Lung (tissue), 12 donors: Measurements from ENCODE around the gene ATP6V0B. TPM values are rescaled to one million over a fixed set of nuclear protein-coding genes. Genes with fewer than 3 reads are reported as not detected.

ENCODE experiments used
- ATAC-seq: fragments of 200-7000 bp; cut with Tn5 transposase; one replicate; pipeline ENCODE4 v1.9.1; 2020; ENCODE audit warnings: moderate number of reproducible peaks; ENCODE audit not compliant: insufficient read depth, low FRiP score
- DNase-seq, 3 donors: peaks; one replicate each; pipeline ENCODE4 v3.0.0-alpha.2; 2013 to 2017
- H3K27ac ChIP-seq, 2 donors: one replicate each; pipeline ENCODE4 v1.5.1; 2013; ENCODE audit warnings: mild to moderate bottlenecking in 2 of 2, moderate library complexity in 2 of 2, control low read depth in 1 of 2, inconsistent platforms in 1 of 2, low read depth in 1 of 2, low read length in 1 of 2
- H3K27me3 ChIP-seq, 3 donors: one replicate each; pipeline ENCODE4 v1.5.1; 2013; ENCODE audit warnings: low read length in 2 of 3; ENCODE audit not compliant: control insufficient read depth in 3 of 3, insufficient read depth in 3 of 3
- H3K36me3 ChIP-seq, 4 donors: one replicate each; pipeline ENCODE4 v1.5.1; 2013; ENCODE audit warnings: low read length in 4 of 4, mild to moderate bottlenecking in 1 of 4, moderate library complexity in 1 of 4; ENCODE audit not compliant: control insufficient read depth in 4 of 4, insufficient read depth in 4 of 4
- H3K4me1 ChIP-seq, 5 donors: one replicate each; pipeline ENCODE4 v1.5.1; 2013; ENCODE audit warnings: low read length in 5 of 5, mild to moderate bottlenecking in 2 of 5, moderate library complexity in 1 of 5; ENCODE audit not compliant: control insufficient read depth in 5 of 5, insufficient read depth in 5 of 5
- H3K4me3 ChIP-seq: one replicate; pipeline ENCODE4 v1.5.1; 2013; ENCODE audit warnings: mild to moderate bottlenecking, control low read depth, moderate library complexity
- H3K9ac ChIP-seq, 2 donors: one replicate each; pipeline ENCODE4 v1.5.1; 2013; ENCODE audit warnings: low read length in 2 of 2, control low read depth in 1 of 2; ENCODE audit not compliant: insufficient read depth in 1 of 2
- H3K9me3 ChIP-seq, 4 donors: one replicate each; pipeline ENCODE4 v1.5.1; 2013; ENCODE audit warnings: low read length in 3 of 4, mild to moderate bottlenecking in 1 of 4, moderate library complexity in 1 of 4; ENCODE audit not compliant: control insufficient read depth in 4 of 4, insufficient read depth in 3 of 4
- CTCF ChIP-seq: IDR thresholded peaks from 2 replicates; pipeline ENCODE4 v1.5.1; 2012; ENCODE audit warnings: mild to moderate bottlenecking; ENCODE audit errors: control extremely low read depth, extremely low read depth
- WGBS, 2 donors: extraction: QIAGEN DNeasy Blood & Tissue Kit; methylation state at CpG; one replicate each; pipeline ENCODE4 v1.1.7; 2013; 5-methylcytosine and 5-hydroxymethylcytosine counted together
- polyA plus RNA-seq, 2 donors: library from polyadenylated mRNA; stranded (reverse); fragments of 200-250 nt; gene quantifications; one replicate each; pipeline ENCODE4 v1.2.1, GENCODE V29; 2013
- total RNA-seq, 2 donors: library from RNA; depleted of rRNA in 1 of 2; stranded (reverse); fragments of >200 nt in 1 of 2; gene quantifications; one replicate each; pipeline ENCODE4 v1.2.1, GENCODE V29; 2014 to 2021
- donor health status: control.
- donor health status: control.
- donor health status: Bipolar disorder and iron deficiency.
- donor health status: healthy.
- donor health status: DM: yes; HTN: yes; CAD: no.

The ATP6V0B gene
- total and polyA plus RNA-seq, 4 donors: 71.2 to 484 (median 283) TPM

GRCh38 chr1:43954036-43954435 lies 20.7 kb upstream of the ATP6V0B start:
- no peak overlapping the region for H3K27ac ChIP-seq
- peaks cover 3 to 42% (median 13%) of the 10 kb centered on the region in 4 donors for H3K36me3 ChIP-seq
- no peak for DNase-seq
- no peak for ATAC-seq
- no peak for TF ChIP-seq CTCF
- H3K9me3 ChIP-seq: no peaks in the 10 kb centered on the region
- peaks cover 0 to 4% (median 0%) of the 10 kb centered on the region in 5 donors for H3K4me1 ChIP-seq
- H3K4me3 ChIP-seq: no peak overlapping the region
- H3K27me3 ChIP-seq: no peaks in the 10 kb centered on the region
- WGBS, 2 donors: 93 to 94% methylated on average over 5 of the region's 5 CpGs
- no peak overlapping the region for H3K9ac ChIP-seq

GRCh38 chr1:43956234-43956633 lies 18.5 kb upstream of the ATP6V0B start:
- TF ChIP-seq CTCF: no peak
- no peak for DNase-seq
- Histone ChIP-seq H3K27me3 (no peaks in the 10 kb centered on the region), H3K36me3 (peaks cover 8 to 46% (median 18%) of the 10 kb centered on the region in 4 donors), H3K4me3 (no peak overlapping the region), H3K9ac (no peak overlapping the region), H3K9me3 (no peaks in the 10 kb centered on the region), H3K4me1 (no peaks in the 10 kb centered on the region), H3K27ac (no peak overlapping the region)
- 97 to 99% methylated on average over 8 of the region's 8 CpGs for WGBS, 2 donors
- ATAC-seq: no peak

- WGBS, 2 donors: 85 to 87% methylated on average over 7 of the region's 7 CpGs
- H3K9ac ChIP-seq: no peak overlapping the region
- TF ChIP-seq CTCF: no peak
Measured at GRCh38 chr1:43957407-43958040, 17.2 kb upstream of the ATP6V0B start.

More at GRCh38 chr1:43957407-43958040, 17.2 kb upstream of the ATP6V0B start:
- Histone ChIP-seq H3K4me1 (no peaks in the 10 kb centered on the region), H3K27me3 (no peaks in the 10 kb centered on the region), H3K27ac (no peak overlapping the region), H3K36me3 (peaks cover 13 to 49% (median 19%) of the 10 kb centered on the region in 4 donors), H3K4me3 (no peak overlapping the region), H3K9me3 (no peaks in the 10 kb centered on the region)
- no peak for ATAC-seq
- no peak for DNase-seq
